ENCODE data around the gene FGF9.

DNA sequence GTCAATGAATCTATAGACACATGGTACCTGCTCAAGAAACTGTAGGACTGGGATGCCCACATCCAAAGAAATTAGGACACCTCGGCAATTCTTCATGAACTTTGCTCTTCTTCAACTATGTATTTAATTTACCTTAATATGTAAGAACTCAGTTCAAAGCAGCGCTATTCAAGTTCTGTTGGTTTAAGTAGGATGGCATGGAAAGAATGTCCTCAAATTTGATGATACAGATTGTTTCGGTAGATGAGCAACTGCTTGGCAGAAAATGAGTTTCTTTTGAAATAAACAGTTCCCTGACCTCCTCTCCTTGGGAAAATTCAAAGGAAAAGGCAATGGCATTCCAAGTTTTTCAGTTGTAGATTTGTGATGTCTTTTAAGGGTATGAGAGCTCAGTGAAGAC lies 36.7 kb downstream of the FGF9 start:
- TF ChIP-seq, protein P1, sequence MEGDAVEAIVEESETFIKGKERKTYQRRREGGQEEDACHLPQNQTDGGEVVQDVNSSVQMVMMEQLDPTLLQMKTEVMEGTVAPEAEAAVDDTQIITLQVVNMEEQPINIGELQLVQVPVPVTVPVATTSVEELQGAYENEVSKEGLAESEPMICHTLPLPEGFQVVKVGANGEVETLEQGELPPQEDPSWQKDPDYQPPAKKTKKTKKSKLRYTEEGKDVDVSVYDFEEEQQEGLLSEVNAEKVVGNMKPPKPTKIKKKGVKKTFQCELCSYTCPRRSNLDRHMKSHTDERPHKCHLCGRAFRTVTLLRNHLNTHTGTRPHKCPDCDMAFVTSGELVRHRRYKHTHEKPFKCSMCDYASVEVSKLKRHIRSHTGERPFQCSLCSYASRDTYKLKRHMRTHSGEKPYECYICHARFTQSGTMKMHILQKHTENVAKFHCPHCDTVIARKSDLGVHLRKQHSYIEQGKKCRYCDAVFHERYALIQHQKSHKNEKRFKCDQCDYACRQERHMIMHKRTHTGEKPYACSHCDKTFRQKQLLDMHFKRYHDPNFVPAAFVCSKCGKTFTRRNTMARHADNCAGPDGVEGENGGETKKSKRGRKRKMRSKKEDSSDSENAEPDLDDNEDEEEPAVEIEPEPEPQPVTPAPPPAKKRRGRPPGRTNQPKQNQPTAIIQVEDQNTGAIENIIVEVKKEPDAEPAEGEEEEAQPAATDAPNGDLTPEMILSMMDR (IDR thresholded peaks at IDR 0.05; ENCODE audit: low read depth, low read length): no peak
- TF ChIP-seq POLR2A (IDR thresholded peaks at IDR 0.05; ENCODE audit: extremely low read depth, insufficient read length): no peak
- TF ChIP-seq MYC (IDR thresholded peaks at IDR 0.05; ENCODE audit: low read depth, low read length): no peak
- TF ChIP-seq, protein P2, sequence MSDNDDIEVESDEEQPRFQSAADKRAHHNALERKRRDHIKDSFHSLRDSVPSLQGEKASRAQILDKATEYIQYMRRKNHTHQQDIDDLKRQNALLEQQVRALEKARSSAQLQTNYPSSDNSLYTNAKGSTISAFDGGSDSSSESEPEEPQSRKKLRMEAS (IDR thresholded peaks at IDR 0.05; ENCODE audit: low read depth, low read length): no peak

All from NB4 (cell line).